SKM-1 treated with dmso at 0.1 percent for 144 hours (cell line): Measurements from ENCODE around the gene QRSL1.
A peak's percentile ranks its signal among the peaks of the same experiment; 100 is the strongest.
"Not testable (repeated sequence)": the region's sequence is repeated elsewhere in the genome, so short reads cannot be mapped to it uniquely, and the experiment has no call there.

Experiments
- DNase-seq: peaks from one replicate; lab custom pipeline; 2025; ENCODE audit not compliant: unreplicated experiment; lab: John Stamatoyannopoulos, UW

The QRSL1 gene

GRCh38 chr6:106623039-106623438 is 6.3 kb upstream of the QRSL1 start:
- no peak for DNase-seq

- DNase-seq: no peak
Measured at GRCh38 chr6:106626485-106626884, 2.9 kb upstream of the QRSL1 start.

GRCh38 chr6:106627760-106628159 is 1.6 kb upstream of the QRSL1 start:
- DNase-seq: not testable (repeated sequence)

- DNase-seq: no peak
Measured at GRCh38 chr6:106628658-106629102, 698 bp upstream of the QRSL1 start.

- no peak for DNase-seq
Measured at GRCh38 chr6:106629859-106630163, 433 bp downstream of the QRSL1 start.

GRCh38 chr6:106630366-106630765 is 988 bp downstream of the QRSL1 start:
- no peak for DNase-seq

GRCh38 chr6:106631346-106631745 is 2.0 kb downstream of the QRSL1 start:
- DNase-seq: no peak

- no peak for DNase-seq
Measured at GRCh38 chr6:106634565-106634964, 5.2 kb downstream of the QRSL1 start.

GRCh38 chr6:106637051-106637716 is 7.8 kb downstream of the QRSL1 start:
- DNase-seq: no peak

- peak; percentile 30 for DNase-seq
Measured at GRCh38 chr6:106637717-106638341, 8.5 kb downstream of the QRSL1 start.

GRCh38 chr6:106639812-106640211 is 10.4 kb downstream of the QRSL1 start:
- DNase-seq: no peak

- DNase-seq: no peak
Measured at GRCh38 chr6:106642476-106642875, 13.1 kb downstream of the QRSL1 start.

- no peak for DNase-seq
Measured at GRCh38 chr6:106643061-106643460, 13.7 kb downstream of the QRSL1 start.

- DNase-seq: no peak
Measured at GRCh38 chr6:106648651-106649308, 19.4 kb downstream of the QRSL1 start.

GRCh38 chr6:106658469-106658868 is 29.1 kb downstream of the QRSL1 start:
- no peak for DNase-seq

- DNase-seq: no peak
Measured at GRCh38 chr6:106659859-106660258, 30.5 kb downstream of the QRSL1 start.

GRCh38 chr6:106662458-106662857 is 33.1 kb downstream of the QRSL1 start:
- no peak for DNase-seq

- DNase-seq: no peak
Measured at GRCh38 chr6:106666282-106667021, 37.1 kb downstream of the QRSL1 start.

GRCh38 chr6:106667022-106667402 is 37.6 kb downstream of the QRSL1 start:
- no peak for DNase-seq

- no peak for DNase-seq
Measured at GRCh38 chr6:106670236-106670635, 40.9 kb downstream of the QRSL1 start.

- DNase-seq: no peak
Measured at GRCh38 chr6:106671651-106672050, 42.3 kb downstream of the QRSL1 start.
